Right renal cortex interstitium (tissue), 3 donors: ENCODE data around the gene ADORA3. TPM values are rescaled to one million over a fixed set of nuclear protein-coding genes. Genes with fewer than 3 reads are reported as not detected.

ENCODE experiments used
- DNase-seq, 3 donors: peaks; one replicate each; pipeline ENCODE4 v3.0.0-alpha.2; 2013; ENCODE audit warnings: low read depth in 3 of 3, low spot score in 2 of 3
- polyA plus RNA-seq, 3 donors: library from polyadenylated mRNA; unstranded; fragments of 120-200 nt; gene quantifications; one replicate each; pipeline ENCODE4 v1.2.1, GENCODE V29; 2013; ENCODE audit not compliant: insufficient read length in 3 of 3

Gene ADORA3
- polyA plus RNA-seq, 3 donors = 0.44 to 0.89 (median 0.55) TPM

DNA sequence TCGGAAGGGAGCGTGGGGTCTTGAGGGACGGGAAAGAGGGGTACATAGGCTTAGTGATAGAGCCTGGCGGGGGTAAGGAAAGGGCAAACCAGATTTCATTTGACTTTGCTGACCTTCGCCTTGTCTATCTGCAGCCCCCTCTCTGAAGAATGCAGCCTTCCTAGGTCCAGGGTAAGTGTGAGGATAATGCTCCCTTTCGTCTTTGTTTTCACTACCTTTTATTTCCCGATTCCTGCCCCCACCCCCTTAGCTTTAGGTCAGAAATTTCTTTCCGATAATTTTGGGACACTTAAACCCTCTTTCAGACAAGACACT, 53.8 kb downstream of the ADORA3 start:
- DNase-seq = no peak

Other genes starting within 250 kb of the ADORA3 start
- gene CHIA, start 212.8 kb downstream of the ADORA3 start, polyA plus RNA-seq = not detected
- 1 to 10 TPM; 2.9 to 4.0 (median 3.7) TPM for gene OVGP1, start 75.9 kb downstream of the ADORA3 start, polyA plus RNA-seq
- 10 to 100 TPM; 41.3 to 45.4 (median 42.1) TPM for gene WDR77, start 54.4 kb downstream of the ADORA3 start, polyA plus RNA-seq
- gene ATP5PB, start 54.2 kb downstream of the ADORA3 start, polyA plus RNA-seq = 100 to 1,000 TPM; 438 to 460 (median 449) TPM
- 1 to 10 TPM; 3.5 to 4.2 (median 3.7) TPM for gene C1orf162, start 29.6 kb downstream of the ADORA3 start, polyA plus RNA-seq
- gene TMIGD3, start within 50 bp of the ADORA3 start, polyA plus RNA-seq = 1 to 10 TPM; 1.1 to 1.8 (median 1.2) TPM
- 10 to 100 TPM; 85.1 to 88.5 (median 85.6) TPM for gene RAP1A, start 116.2 kb upstream of the ADORA3 start, polyA plus RNA-seq
- 1 to 10 TPM; 1.3 to 3.8 (median 2.4) TPM for gene INKA2, start 235.8 kb upstream of the ADORA3 start, polyA plus RNA-seq